ENCODE data around the gene MYD88. TPM values are rescaled to one million over a fixed set of nuclear protein-coding genes. Genes with fewer than 3 reads are reported as not detected.
A peak's percentile ranks its signal among the peaks of the same experiment; 100 is the strongest.

Gene MYD88
- total and polyA plus RNA-seq, 9 of the 15 experiments (the other 6 are each of a cell fraction or from before 2014, with no cell fraction given): 3.2 to 47.3 (median 27.6) TPM

DNA sequence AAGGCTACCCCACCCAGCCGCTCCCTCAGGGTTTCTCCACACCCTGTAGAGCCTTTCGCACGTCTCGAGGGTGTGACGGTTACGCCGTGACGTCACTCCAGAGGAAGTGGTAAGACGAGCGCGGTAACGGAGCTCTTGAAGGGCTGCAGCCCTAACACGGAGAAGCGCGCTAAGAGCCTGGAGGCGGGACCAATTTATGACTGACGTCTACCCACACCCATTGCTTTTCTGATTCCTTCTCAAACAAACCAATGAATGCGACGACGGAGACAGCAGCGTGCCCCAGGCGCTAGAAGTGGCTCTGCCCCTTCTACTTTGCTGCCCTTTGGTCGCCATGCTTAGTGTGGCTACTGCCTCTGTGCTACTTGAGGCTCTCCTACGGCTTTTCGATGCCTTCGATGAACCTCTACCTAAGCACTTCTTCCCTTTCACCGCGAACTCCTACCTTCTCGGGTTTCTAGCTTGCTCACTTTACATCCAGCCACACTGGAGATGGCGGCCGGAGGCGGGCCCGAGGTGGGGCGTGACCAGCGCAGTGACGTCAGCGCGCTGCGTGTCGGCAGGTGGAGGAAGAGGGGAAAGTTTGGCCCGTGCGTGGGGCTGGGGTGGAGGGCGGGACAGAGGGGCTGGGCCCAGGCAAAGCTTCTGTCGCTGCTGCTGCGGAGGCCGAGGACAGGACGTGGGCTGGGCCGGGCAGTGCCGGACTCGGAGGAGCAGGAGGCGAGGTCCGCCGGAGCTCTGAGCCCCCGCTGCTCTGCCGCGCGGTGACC is 26.7 kb downstream of the MYD88 start, which contains the start of gene OXSR1 (continued):
- TF ChIP-seq ZNF76 (CRISPR knock-in tag; IDR thresholded peaks at IDR 0.05; ENCODE audit: borderline replicate concordance) (no peak), POU5F1 (IDR thresholded peaks at IDR 0.05; ENCODE audit: borderline replicate concordance, low read depth, low read length, partially characterized antibody) (no peak), ZNF644 (tag; IDR thresholded peaks at IDR 0.05; ENCODE audit: low read depth) (peak; percentile 58; the same call in 1 of the 2 replicates), ZNF77 (CRISPR knock-in tag; IDR thresholded peaks at IDR 0.05) (no peak), SAFB2 (IDR thresholded peaks at IDR 0.05; ENCODE audit: borderline replicate concordance, low read depth, low read length, severe bottlenecking) (no peak), SRSF7 (optimal IDR thresholded peaks at IDR 0.05; ENCODE audit: low read depth, low read length) (no peak), SMARCC2 (IDR thresholded peaks at IDR 0.05; ENCODE audit: low read depth) (no peak), HNRNPUL1 (IDR thresholded peaks at IDR 0.05; ENCODE audit: low read length) (no peak), NR1H2 (CRISPR knock-in tag; IDR thresholded peaks at IDR 0.05) (no peak), HDAC2 (IDR thresholded peaks at IDR 0.05) (no peak; the same call in 1 of the 2 replicates), POLR2AphosphoS5 (IDR thresholded peaks at IDR 0.05; ENCODE audit: control insufficient read depth, insufficient read depth, low read depth, low read length) (peak; percentile 57; the same call in 1 of the 2 replicates), SMARCE1 (IDR thresholded peaks at IDR 0.05) (no peak), ZNF23 (CRISPR knock-in tag; IDR thresholded peaks at IDR 0.05) (no peak), MAFF (IDR thresholded peaks at IDR 0.05; ENCODE audit: low read length) (no peak), SMAD4 (CRISPR knock-in tag; conservative IDR thresholded peaks at IDR 0.05) (no peak; the same call in none of the 2 replicates)
- TF ChIP-seq, protein P1, sequence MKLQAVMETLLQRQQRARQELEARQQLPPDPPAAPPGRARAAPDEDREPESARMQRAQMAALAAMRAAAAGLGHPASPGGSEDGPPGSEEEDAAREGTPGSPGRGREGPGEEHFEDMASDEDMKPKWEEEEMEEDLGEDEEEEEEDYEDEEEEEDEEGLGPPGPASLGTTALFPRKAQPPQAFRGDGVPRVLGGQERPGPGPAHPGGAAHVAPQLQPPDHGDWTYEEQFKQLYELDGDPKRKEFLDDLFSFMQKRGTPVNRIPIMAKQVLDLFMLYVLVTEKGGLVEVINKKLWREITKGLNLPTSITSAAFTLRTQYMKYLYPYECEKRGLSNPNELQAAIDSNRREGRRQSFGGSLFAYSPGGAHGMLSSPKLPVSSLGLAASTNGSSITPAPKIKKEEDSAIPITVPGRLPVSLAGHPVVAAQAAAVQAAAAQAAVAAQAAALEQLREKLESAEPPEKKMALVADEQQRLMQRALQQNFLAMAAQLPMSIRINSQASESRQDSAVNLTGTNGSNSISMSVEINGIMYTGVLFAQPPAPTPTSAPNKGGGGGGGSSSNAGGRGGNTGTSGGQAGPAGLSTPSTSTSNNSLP (IDR thresholded peaks at IDR 0.05; ENCODE audit: borderline replicate concordance, low read depth, low read length): no peak
- TF ChIP-seq, protein P2, sequence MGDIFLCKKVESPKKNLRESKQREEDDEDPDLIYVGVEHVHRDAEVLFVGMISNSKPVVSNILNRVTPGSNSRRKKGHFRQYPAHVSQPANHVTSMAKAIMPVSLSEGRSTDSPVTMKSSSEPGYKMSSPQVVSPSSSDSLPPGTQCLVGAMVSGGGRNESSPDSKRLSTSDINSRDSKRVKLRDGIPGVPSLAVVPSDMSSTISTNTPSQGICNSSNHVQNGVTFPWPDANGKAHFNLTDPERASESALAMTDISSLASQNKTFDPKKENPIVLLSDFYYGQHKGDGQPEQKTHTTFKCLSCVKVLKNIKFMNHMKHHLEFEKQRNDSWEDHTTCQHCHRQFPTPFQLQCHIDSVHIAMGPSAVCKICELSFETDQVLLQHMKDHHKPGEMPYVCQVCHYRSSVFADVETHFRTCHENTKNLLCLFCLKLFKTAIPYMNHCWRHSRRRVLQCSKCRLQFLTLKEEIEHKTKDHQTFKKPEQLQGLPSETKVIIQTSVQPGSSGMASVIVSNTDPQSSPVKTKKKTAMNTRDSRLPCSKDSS (IDR thresholded peaks at IDR 0.05; ENCODE audit: low read depth, partially characterized antibody): no peak
- TF ChIP-seq, protein P3, sequence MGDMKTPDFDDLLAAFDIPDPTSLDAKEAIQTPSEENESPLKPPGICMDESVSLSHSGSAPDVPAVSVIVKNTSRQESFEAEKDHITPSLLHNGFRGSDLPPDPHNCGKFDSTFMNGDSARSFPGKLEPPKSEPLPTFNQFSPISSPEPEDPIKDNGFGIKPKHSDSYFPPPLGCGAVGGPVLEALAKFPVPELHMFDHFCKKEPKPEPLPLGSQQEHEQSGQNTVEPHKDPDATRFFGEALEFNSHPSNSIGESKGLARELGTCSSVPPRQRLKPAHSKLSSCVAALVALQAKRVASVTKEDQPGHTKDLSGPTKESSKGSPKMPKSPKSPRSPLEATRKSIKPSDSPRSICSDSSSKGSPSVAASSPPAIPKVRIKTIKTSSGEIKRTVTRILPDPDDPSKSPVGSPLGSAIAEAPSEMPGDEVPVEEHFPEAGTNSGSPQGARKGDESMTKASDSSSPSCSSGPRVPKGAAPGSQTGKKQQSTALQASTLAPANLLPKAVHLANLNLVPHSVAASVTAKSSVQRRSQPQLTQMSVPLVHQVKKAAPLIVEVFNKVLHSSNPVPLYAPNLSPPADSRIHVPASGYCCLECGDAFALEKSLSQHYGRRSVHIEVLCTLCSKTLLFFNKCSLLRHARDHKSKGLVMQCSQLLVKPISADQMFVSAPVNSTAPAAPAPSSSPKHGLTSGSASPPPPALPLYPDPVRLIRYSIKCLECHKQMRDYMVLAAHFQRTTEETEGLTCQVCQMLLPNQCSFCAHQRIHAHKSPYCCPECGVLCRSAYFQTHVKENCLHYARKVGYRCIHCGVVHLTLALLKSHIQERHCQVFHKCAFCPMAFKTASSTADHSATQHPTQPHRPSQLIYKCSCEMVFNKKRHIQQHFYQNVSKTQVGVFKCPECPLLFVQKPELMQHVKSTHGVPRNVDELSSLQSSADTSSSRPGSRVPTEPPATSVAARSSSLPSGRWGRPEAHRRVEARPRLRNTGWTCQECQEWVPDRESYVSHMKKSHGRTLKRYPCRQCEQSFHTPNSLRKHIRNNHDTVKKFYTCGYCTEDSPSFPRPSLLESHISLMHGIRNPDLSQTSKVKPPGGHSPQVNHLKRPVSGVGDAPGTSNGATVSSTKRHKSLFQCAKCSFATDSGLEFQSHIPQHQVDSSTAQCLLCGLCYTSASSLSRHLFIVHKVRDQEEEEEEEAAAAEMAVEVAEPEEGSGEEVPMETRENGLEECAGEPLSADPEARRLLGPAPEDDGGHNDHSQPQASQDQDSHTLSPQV (IDR thresholded peaks at IDR 0.05): no peak
- TF ChIP-seq, protein P4, sequence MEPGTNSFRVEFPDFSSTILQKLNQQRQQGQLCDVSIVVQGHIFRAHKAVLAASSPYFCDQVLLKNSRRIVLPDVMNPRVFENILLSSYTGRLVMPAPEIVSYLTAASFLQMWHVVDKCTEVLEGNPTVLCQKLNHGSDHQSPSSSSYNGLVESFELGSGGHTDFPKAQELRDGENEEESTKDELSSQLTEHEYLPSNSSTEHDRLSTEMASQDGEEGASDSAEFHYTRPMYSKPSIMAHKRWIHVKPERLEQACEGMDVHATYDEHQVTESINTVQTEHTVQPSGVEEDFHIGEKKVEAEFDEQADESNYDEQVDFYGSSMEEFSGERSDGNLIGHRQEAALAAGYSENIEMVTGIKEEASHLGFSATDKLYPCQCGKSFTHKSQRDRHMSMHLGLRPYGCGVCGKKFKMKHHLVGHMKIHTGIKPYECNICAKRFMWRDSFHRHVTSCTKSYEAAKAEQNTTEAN (CRISPR knock-in tag; IDR thresholded peaks at IDR 0.05): peak; percentile 73; the same call in 1 of the 2 replicates
